Small intestine (tissue), 7 donors: ENCODE data around the gene PVRIG. TPM values are rescaled to one million over a fixed set of nuclear protein-coding genes. Genes with fewer than 3 reads are reported as not detected.
"Not testable (repeated sequence)": the region's sequence is repeated elsewhere in the genome, so short reads cannot be mapped to it uniquely, and the experiment has no call there.

Experiments
- DNase-seq, 2 donors: peaks; one replicate each; pipeline versions ENCODE4 v3.0.0 to v3.0.0-alpha.2; 2013
- FAIRE-seq: peaks from 2 replicates; lab custom pipeline; 2012; peaks lifted over from hg19 to GRCh38; lab: Jason Lieb, UNC
- H3K27ac ChIP-seq, 3 donors: one replicate each; pipeline ENCODE4 v1.5.1; 2013; ENCODE audit warnings: low read length in 2 of 3, mild to moderate bottlenecking in 2 of 3, control low read depth in 1 of 3, inconsistent platforms in 1 of 3, low read depth in 1 of 3, moderate library complexity in 1 of 3
- H3K27me3 ChIP-seq, 3 donors: one replicate each; pipeline ENCODE4 v1.6.1; 2013; ENCODE audit warnings: low read length in 3 of 3, inconsistent platforms in 1 of 3; ENCODE audit not compliant: control insufficient read depth in 3 of 3, insufficient read depth in 3 of 3
- H3K36me3 ChIP-seq, 3 donors: one replicate each; pipeline ENCODE4 v1.6.1; 2013; ENCODE audit warnings: low read length in 3 of 3, inconsistent platforms in 1 of 3, low read depth in 1 of 3, mild to moderate bottlenecking in 1 of 3, moderate library complexity in 1 of 3; ENCODE audit not compliant: control insufficient read depth in 3 of 3, insufficient read depth in 2 of 3
- H3K4me1 ChIP-seq, 3 donors: one replicate each; pipeline ENCODE4 v1.6.1; 2013; ENCODE audit warnings: low read length in 2 of 3, inconsistent platforms in 1 of 3, low read depth in 1 of 3, mild to moderate bottlenecking in 1 of 3, moderate library complexity in 1 of 3; ENCODE audit not compliant: control insufficient read depth in 3 of 3, insufficient read depth in 2 of 3
- H3K4me3 ChIP-seq, 3 donors: one replicate each; pipeline ENCODE4 v1.5.1; 2013; ENCODE audit warnings: low read length in 3 of 3, control low read depth in 1 of 3, inconsistent platforms in 1 of 3, low read depth in 1 of 3, mild to moderate bottlenecking in 1 of 3, moderate library complexity in 1 of 3
- H3K9me3 ChIP-seq, 2 donors: one replicate each; pipeline ENCODE4 v1.6.1; 2013; ENCODE audit warnings: low read depth in 1 of 2, low read length in 1 of 2; ENCODE audit not compliant: control insufficient read depth in 2 of 2, insufficient read depth in 1 of 2
- WGBS, 3 donors: extraction: QIAGEN DNeasy Blood & Tissue Kit; methylation state at CpG; one replicate each; pipeline ENCODE4 v1.1.7; 2013; 5-methylcytosine and 5-hydroxymethylcytosine counted together
- polyA plus RNA-seq, 4 donors: library from polyadenylated mRNA; stranded (reverse) in 3 of 4; unstranded in 1 of 4; fragments of 200-250 nt in 3 of 4; fragments of 120-200 nt in 1 of 4; gene quantifications; one replicate each; pipeline versions ENCODE4 v1.2.1 to v1.2.3, GENCODE V29; 2013
- donor health status: healthy with polysubstance abuse.
- donor health status: control.
- donor health status: control.
- donor health status: Bipolar disorder and iron deficiency.
- donor health status: healthy.

PVRIG gene
- polyA plus RNA-seq, 4 donors, result 0.45 to 1.2 (median 0.91) TPM

- Histone ChIP-seq H3K9me3 (no peaks in the 10 kb centered on the region), H3K27ac (no peak overlapping the region), H3K27me3 (no peaks in the 10 kb centered on the region), H3K4me3 (no peak overlapping the region), H3K4me1 (peaks cover 0 to 6% (median 0%) of the 10 kb centered on the region in 3 donors), H3K36me3 (peaks cover 0 to 2% (median 0%) of the 10 kb centered on the region in 3 donors)
- DNase-seq (no peak), FAIRE-seq (no peak)
- 83 to 89% (median 84%) methylated on average over 10 of the region's 10 CpGs for WGBS, 3 donors
These were observed 28.7 kb downstream of the PVRIG start for GRCh38 chr7:100248483-100248882.

DNA sequence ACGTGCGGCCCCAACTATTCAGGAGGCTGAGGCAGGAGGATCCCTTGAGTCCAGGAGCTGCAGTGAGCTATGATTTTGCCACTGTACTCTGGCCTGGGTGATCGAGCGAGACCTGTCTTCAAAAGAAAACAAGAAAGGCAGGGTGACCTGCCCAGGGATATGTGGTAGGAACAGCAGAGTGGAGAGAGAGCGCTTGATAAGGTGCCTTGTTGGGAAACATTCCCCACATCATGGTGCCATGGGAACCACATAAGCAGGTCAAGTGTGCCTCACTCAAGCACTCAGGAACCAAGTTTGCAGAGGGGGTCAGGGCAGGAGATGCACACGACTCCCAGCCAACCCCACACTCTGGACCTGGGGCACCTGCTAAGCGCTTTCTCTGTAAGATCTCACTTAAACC lies 37.3 kb downstream of the PVRIG start:
- 89 to 93% (median 92%) methylated on average over 7 of the region's 7 CpGs for WGBS, 3 donors

DNA sequence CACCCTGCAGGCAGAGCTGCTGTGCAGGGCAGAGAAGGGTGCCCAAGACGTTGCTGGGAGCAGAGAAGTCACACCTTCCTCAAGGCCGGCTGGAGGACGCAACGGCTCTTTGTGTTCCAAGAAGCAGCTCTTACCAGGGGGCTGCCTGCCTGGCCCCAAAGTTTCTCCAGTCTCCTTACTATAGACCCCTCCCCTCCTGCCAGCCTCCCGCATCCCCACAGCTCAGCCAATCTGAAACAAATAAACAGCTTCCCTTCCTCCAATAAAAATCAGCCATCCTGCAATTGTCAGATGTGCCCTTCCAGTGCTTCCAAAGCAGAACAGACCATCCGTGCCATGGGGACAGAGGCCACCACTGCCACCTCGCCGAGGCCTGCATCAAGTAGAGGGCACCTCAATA lies 40.2 kb downstream of the PVRIG start:
- H3K27me3 ChIP-seq, H3K4me1 ChIP-seq, DNase-seq, FAIRE-seq, H3K4me3 ChIP-seq, H3K27ac ChIP-seq, H3K9me3 ChIP-seq: not testable (repeated sequence)
- 88 to 90% (median 89%) methylated on average over 7 to 8 of the region's 8 CpGs for whole genome bisulfite sequencing, 3 donors
- peaks cover 0 to 12% (median 0%) of the 10 kb centered on the region in 3 donors for H3K36me3 ChIP-seq

More for the DNA sequence above, 37.3 kb downstream of the PVRIG start:
- Histone ChIP-seq H3K36me3 (peaks cover 0 to 5% (median 0%) of the 10 kb centered on the region in 3 donors), H3K4me1 (no peaks in the 10 kb centered on the region), H3K27ac (no peak overlapping the region), H3K4me3 (no peak overlapping the region), H3K27me3 (no peaks in the 10 kb centered on the region), H3K9me3 (no peaks in the 10 kb centered on the region)
- FAIRE-seq (no peak), DNase-seq (no peak)

- not testable (repeated sequence) for H3K4me1 ChIP-seq, DNase-seq, H3K9me3 ChIP-seq, H3K4me3 ChIP-seq, FAIRE-seq, H3K27ac ChIP-seq, H3K27me3 ChIP-seq
- H3K36me3 ChIP-seq, result peaks cover 0 to 20% (median 0%) of the 10 kb centered on the region in 3 donors
- WGBS, 3 donors, result 95 to 98% (median 96%) methylated on average over 4 of the region's 4 CpGs
These were observed 43.1 kb downstream of the PVRIG start for GRCh38 chr7:100262896-100263295.

- 93 to 97% (median 96%) methylated on average over 4 of the region's 4 CpGs for WGBS, 3 donors
- not testable (repeated sequence) for FAIRE-seq
These were observed 44.5 kb downstream of the PVRIG start for GRCh38 chr7:100264223-100264622.

DNA sequence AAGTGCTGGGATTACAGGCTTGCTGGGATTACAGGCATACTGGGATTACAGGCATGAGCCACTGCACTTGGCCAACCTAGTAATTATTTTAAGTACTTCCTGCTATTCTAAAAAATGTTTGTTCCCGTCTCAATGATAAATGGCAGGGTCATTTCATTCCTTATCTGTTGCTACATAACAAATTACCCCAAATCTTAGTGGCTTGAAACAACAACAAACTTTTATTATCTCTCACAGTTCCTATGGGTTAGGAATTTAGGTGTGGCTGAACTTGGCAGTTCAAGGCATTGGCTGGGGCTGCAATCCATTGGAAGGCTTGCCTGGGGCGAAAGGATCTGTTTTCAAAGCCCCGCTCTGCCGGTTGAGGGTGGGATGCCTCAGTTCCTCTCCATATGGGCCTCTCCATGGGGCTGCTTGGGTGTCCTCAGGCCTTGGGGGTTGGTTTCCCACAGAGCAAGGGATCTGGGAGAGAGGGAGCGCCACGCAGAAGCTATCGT lies 45.0 kb downstream of the PVRIG start:
- H3K27me3 ChIP-seq, H3K9me3 ChIP-seq, H3K4me1 ChIP-seq, FAIRE-seq, H3K4me3 ChIP-seq: not testable (repeated sequence)
- peaks cover 0 to 21% (median 0%) of the 10 kb centered on the region in 3 donors for H3K36me3 ChIP-seq
- WGBS, 3 donors, result 64 to 78% (median 69%) methylated on average over 7 of the region's 7 CpGs
- peak overlapping the region in 1 of 3 donors; percentile 31 for H3K27ac ChIP-seq
- DNase-seq, result peak in 1 of 2 donors; percentile 66

More at GRCh38 chr7:100264223-100264622, 44.5 kb downstream of the PVRIG start:
- not testable (repeated sequence) for H3K4me3 ChIP-seq, H3K27me3 ChIP-seq, H3K9me3 ChIP-seq, H3K4me1 ChIP-seq, H3K27ac ChIP-seq, DNase-seq
- H3K36me3 ChIP-seq, result peaks cover 0 to 21% (median 0%) of the 10 kb centered on the region in 3 donors

- not testable (repeated sequence) for H3K27ac ChIP-seq, DNase-seq, H3K4me3 ChIP-seq, H3K9me3 ChIP-seq, FAIRE-seq, H3K27me3 ChIP-seq
- WGBS, 3 donors, result 68 to 76% (median 76%) methylated on average over 5 of the region's 5 CpGs
- peaks cover 0 to 21% (median 0%) of the 10 kb centered on the region in 3 donors for H3K36me3 ChIP-seq
- peaks cover 0 to 14% (median 2%) of the 10 kb centered on the region in 3 donors for H3K4me1 ChIP-seq
These were observed 46.1 kb downstream of the PVRIG start for GRCh38 chr7:100265851-100266250.

- Histone ChIP-seq H3K4me3 (no peak overlapping the region), H3K9me3 (no peaks in the 10 kb centered on the region), H3K27ac (no peak overlapping the region), H3K36me3 (peaks cover 0 to 19% (median 0%) of the 10 kb centered on the region in 3 donors), H3K27me3 (no peaks in the 10 kb centered on the region), H3K4me1 (peaks cover 0 to 18% (median 2%) of the 10 kb centered on the region in 3 donors)
- DNase-seq (no peak), FAIRE-seq (no peak)
- whole genome bisulfite sequencing, 3 donors, result 89 to 96% (median 92%) methylated on average over 10 of the region's 10 CpGs
These were observed 47.0 kb downstream of the PVRIG start for GRCh38 chr7:100266576-100267354.
